Ammon's horn (tissue), 1 donor: ENCODE results near the gene SPHK2.

Experiments
- DNase-seq: peaks from one replicate; pipeline ENCODE4 v3.0.0-alpha.2; 2016; ENCODE audit warnings: low spot score

Gene SPHK2

DNA sequence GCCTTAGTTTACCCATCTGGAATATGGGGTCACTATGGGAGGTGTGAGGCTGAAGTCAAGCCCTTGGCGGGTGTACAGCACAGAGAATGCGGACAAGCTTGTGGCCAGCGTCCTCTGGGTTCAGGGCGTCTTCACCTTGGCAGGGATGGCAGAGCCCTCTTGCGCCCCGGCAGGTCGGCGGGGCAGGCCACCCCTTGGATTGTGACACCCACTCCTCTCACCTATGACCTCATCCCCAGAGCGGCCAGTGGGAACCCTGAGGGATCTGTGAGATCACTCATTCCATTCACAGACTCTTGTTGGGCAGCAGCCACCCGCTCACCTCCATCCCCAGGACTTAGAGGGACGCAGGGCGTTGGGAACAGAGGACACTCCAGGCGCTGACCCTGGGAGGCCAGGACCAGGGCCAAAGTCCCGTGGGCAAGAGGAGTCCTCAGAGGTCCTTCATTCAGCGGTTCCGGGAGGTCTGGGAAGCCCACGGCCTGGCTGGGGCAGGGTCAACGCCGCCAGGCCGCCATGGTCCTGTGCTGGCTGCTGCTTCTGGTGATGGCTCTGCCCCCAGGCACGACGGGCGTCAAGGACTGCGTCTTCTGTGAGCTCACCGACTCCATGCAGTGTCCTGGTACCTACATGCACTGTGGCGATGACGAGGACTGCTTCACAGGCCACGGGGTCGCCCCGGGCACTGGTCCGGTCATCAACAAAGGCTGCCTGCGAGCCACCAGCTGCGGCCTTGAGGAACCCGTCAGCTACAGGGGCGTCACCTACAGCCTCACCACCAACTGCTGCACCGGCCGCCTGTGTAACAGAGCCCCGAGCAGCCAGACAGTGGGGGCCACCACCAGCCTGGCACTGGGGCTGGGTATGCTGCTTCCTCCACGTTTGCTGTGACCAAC is 12.6 kb upstream of the SPHK2 start, which contains the start of gene SPACA4:
TSS of gene SPACA4 (plus strand) at position 280 of the 896 bp plus-strand sequence. CDS start at position 517, 237 bp downstream.
- DNase-seq: no peak

GRCh38 chr19:48607359-48607755 is 11.9 kb upstream of the SPHK2 start:
- DNase-seq: no peak

DNA sequence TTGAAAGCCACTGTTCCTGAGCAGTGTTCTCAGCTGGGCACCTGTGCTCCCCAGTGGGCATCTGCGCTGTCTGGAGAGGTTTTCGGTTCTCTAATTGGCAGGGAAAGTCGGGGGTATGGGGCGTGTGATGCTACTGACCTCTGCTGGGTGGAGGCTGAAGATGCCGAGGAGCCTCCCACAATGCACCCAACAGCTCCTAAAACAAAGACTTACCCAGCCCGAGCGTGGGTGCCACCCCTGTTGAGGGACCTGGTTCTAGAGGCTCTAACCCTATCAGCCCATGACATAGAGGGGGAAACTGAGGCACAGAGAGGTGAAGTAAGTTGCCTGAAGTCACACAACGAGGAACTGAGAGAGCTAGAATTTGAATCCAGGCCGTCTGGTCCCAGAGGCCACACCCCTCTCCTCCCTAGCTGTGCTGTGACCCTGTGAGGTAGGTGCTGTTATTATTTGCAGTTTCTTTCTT is 10.5 kb upstream of the SPHK2 start:
- peak; percentile 74 for DNase-seq

DNA sequence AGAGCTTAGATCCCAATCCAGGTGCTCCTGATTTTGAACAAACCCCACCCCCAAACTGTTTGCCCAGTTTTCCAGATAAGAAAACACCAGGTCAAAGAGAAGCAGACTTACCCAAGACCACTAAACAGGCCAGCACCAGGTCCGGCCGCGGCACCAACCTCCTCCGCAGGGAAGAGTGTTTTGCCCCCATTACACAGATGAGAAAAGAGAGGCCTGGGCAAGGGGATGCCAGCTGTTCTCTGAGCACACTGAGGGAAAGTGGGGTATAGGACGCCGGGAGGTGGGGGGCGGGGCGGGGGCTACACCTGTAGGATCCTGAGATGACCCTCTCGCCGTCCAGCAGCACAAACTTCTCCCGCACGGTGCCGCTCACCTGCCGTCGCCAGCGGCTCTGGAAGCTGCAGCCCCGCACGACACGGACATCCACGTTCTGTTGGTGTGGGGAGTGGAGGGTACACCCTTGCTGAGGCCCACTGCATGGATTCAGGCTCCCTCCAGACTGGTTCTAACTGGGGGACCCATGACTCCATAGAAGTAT is 9.7 kb upstream of the SPHK2 start:
- no peak for DNase-seq

DNA sequence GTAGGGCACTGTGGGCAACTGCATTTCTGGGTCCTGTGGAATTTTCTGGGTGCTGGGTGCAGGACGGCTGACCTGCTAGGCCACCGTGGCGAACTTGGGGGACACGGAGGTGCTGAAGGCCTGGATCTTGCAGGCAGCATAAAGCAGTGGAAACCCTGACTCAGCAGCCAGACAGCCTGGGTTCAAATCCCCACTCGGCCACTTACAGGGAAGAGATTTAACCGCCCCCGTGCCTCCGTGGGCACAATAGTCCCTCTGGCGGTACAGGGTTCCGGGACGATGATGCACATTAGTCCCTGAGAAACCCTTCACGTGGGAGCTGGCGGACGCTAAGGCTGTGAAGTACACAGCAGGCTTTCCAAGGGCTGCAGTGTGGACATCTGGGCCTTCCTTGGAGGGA is 7.4 kb upstream of the SPHK2 start:
- no peak for DNase-seq

DNA sequence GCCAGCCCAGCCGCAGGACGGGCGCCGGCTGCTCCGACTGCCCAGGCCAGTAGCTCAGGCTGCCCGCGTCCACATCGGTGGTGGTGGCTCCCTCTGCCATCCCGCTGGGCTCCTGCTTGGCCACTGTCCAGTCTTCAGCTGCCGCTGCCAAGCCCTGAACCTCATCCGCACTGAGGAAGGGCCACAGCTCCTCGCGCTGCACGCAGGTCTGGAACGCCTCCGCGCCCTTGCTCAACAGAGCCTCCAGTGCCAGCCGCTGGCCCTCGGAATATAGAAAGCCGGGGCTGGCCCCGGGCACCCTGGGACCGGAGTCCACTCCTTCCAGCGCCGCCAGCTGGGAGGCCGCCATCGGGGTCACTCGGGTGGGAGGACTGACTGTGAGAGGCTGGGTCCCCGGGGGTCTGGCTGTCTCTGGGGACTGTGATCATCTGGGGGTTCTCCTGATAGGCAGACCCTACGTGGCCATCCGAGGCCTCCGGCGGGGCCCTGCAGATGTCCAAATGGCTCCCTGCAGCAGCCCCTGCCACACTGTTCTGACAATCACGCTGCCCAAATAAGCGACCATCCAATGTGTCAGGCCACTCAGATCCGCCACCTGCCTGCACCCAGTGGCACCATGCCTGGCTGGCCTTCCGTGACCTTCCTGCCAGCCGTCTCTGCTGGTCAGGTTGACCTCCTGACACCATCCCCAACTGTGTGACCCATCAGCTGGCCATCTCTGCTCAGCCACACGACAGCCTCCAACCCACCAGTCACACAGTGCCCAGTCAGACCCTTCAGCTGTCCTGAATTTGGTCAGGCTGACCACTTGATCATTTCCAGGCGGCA is 6.1 kb upstream of the SPHK2 start:
- peak; percentile 69 for DNase-seq

- DNase-seq: no peak
Observed at GRCh38 chr19:48613852-48614435, 5.4 kb upstream of the SPHK2 start.

DNA sequence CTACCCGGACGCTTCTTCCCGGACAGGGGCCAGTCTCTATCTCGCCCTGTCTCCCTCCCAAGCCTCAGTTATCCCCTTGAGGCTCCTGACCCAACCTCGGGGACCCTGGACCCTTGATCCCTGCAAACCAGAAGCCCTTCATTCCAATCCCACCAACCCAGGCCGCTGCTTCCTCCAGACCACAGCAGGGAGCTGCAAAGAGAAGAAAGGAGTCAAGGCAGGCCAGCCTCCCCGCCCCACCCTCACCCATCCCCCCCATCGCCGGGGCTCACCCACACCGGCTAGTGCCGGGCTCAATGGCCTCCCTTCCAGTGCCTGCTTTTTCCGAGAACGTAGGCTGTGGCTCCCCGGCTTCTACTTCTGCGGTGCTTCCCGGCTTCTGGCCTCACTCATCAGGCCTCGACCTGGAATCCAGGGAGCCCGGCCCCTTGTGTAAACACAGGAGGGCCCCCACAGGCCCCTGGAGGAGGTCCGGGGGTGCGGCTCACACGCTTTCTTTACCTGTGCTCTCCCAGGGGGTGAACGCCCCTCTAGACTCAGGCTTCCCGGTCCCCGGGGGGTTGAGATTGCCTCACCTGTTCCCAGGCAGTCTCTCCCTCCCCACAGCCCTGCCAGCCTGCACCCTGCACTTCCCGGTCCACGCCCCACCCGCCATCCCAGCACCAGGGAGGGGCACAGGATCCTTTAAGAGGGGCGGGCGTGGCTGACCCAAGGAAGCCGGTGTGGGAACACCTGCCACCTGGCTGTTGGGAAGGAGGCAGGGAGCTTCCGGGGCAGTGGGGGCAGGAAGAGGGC is 4.7 kb upstream of the SPHK2 start, which contains the start of gene FAM83E:
TSS of gene FAM83E (minus strand) at position 641 of the 795 bp plus-strand sequence. CDS start 1,704 bp downstream, outside the sequence.
- no peak for DNase-seq

DNA sequence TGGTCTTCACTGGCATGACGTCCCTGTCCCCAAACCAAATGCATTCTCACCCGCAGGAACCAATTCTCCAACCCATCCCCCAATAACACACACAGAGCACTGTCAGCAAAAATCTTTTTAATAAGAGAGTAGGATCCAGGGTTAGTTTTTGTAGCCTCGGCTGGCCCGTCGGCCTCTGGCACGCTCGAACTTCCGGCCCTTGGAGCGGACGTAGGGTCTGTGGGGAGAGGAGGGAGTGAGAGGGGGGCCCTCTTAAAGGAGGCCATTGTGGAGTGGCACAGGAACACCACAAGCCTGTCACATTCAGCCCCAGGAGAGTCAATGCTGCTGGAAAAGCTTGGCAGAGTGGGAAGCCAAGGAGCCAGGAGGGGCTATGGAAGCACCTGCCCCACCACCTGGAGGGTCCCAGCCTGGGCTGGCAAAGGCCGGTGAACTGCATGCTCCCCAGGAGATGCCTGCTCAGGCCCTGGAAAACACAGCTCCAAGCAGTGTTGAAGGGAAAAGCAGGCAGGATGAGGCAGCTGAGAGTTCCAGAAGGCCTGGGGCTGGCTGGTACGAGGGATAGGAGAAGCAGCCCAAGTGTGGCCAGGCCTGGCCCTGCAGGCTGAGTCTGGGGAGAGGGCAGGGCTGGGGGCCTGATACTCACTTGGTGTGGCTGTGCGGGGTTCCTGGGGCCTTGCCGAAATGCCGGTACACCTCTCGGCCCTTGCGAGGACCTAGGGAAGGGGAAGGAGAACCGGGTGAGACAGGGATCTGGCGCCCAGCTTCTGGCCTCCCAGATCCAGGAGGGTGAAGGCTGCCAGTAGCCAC is 3.9 kb upstream of the SPHK2 start:
- DNase-seq: no peak

GRCh38 chr19:48616041-48616436 is 3.3 kb upstream of the SPHK2 start:
- DNase-seq: no peak

DNA sequence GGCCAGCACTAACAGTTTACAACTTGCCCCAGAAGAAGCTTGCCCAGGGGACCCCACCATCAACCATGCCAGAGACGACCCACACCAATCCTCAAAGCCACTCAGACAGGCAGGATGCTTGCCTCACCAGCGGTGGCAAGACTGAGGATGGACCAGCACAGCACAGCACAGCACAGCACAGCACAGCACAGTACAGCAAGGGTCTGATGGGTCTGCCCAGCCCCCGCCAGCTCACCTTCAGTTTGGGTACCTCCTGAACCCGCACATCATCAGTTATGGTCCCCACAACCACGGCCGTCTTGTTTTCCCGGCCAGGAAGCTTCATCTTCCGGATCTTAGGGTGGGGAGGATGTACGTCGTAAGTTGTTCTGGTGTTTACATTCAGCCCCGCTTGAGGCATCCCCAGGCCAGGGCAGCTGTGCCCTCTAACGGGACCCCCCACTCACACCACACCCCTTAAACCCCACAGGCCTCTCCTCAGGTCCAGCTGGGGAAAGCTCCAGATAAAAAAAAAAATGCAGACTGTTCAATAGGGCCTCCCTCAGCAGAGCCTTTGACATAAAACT is 2.7 kb upstream of the SPHK2 start:
- no peak for DNase-seq

DNA sequence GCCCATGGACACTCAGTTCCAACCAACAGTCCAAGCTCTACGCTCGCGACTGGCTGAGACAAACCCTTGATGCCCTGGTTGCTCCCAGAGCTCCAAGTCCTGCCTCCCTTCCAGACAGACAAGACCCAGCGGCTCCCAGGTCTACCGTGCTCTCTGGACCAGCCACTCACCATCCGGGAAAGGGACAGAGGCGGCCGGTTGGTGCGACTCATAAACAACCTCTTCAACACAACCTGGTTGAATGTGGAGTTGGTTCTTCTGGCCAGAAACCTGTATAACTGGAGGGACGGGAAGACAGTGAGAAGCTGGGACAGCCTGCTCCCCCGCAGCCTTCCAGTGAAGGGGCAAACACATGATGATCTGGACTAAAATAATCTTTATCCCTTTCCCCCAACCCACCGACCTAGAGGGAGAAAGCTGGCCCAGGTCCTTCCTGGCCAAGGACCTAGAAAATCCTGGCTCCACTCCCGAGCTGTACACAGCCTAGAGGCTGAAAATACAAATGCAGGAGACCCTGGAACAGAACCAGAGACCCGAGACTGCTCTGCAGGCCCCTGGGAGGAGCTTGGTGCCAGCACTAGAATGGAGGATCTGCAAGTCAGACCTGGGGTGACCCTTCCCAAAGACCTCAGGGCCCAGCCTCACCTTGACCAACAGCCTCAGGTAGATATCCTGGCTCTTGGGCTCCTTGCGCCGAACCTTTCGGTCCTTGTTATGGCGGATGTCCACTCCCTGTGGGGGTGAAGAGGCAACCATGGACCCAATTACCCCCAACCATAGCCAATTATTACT is 2.0 kb upstream of the SPHK2 start:
- DNase-seq: no peak

GRCh38 chr19:48618278-48618915 is 909 bp upstream of the SPHK2 start:
- DNase-seq: no peak

GRCh38 chr19:48619692-48620585 is 633 bp downstream of the SPHK2 start:
- DNase-seq: no peak

DNA sequence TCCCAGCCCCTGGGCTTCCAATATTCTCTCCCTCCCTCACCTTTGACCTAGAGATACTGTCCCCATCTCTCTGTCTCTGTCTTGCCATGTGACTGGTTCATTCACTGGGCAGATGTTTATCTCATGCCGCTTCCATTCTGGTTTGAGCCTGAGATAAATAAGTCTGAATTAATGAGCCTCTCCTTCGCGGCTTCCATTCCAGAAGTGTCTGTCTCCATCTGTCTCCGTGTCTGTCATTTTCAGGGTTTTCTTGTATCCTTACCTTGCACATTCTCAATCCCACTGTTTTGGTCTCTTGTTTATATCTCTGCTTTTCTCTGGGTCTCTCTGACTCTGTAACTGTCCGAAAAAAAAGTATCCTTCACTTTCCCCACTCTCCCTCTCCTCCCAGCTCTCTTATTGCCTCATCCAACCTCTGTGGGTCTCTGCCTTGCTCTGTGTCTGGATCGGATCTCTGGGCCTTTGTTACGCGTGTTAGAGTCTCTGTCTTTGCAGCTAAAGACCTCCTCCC is 4.3 kb downstream of the SPHK2 start:
- DNase-seq: no peak

DNA sequence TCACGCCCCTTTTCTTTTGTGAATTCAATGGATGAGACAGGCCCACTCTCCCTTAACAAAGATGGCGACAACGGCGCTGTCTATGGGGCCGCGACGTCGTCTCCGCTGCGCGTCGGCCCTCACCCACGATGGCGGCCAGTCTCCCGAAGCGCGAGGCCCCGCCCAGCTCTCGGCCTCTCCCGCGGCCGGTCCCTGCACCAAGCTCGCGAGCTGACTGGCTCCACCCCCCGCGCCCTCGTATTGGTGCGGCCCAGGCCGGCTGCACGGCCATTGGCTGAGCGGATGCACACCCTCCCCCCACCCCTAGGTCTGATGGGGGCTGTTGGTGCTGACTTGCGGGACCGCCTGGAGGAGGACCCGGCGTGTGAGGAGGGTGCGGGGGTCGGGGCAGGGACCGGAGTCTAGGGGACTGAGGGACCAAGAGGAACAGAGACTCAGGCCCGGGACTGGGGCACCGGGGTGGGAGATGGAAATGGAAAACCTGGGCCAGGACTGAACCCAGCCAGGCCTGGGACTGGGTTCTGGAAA is 4.8 kb downstream of the SPHK2 start:
- peak; percentile 99 for DNase-seq
